ENCODE measurements around the gene DLGAP1.

The DLGAP1 gene

GRCh38 chr18:4017480-4017879 is 437.6 kb downstream of the DLGAP1 start:
- no peak overlapping the region for H3K27ac ChIP-seq (ENCODE audit: low read length)
- no peaks in the 10 kb centered on the region for H3K36me3 ChIP-seq (ENCODE audit: insufficient read depth, low read depth, low read length)
- peaks cover 32% of the 10 kb centered on the region for H3K4me1 ChIP-seq (ENCODE audit: insufficient read depth, low read length)
- H3K27me3 ChIP-seq (ENCODE audit: insufficient read depth, low read length), result no peaks in the 10 kb centered on the region
- H3K9ac ChIP-seq (ENCODE audit: low read depth, low read length), result no peak overlapping the region
- H3K9me3 ChIP-seq (ENCODE audit: insufficient read depth, low read depth, low read length), result no peaks in the 10 kb centered on the region
- no peak overlapping the region for H3K4me3 ChIP-seq (ENCODE audit: low read length)

DNA sequence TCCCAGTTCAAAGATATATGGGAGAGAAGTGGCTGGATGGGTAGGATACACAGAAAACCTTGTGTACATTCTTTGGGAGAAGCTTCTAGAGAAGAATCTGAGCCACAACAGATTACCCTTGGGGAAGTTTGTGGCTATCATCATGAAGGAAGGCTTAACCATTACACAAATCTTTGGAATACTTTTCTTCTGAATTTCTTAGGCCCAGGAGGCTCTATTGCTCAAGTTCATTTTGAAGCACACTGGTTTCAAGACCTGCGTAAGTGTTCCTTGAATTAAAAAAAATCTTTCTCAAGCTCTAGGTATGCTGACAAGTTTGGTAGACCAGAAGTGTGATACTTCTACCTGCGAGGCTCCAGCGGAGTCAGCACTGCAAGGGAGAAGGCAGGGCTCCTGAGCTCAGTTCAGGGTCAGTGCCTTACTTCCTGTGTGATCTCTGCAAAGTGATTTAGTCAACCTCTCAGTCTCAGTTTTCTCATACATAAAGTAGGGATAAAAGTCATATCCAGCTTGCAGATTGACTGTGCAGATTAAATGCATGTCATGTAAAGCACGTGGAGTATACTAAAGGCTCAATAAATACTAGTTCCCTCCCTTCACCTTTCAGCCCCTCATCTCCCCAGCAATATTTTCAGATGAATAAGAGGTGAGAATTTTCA is 438.6 kb downstream of the DLGAP1 start:
- Histone ChIP-seq H3K9me3 (ENCODE audit: insufficient read depth, low read depth, low read length) (no peaks in the 10 kb centered on the region), H3K4me3 (ENCODE audit: low read length) (no peak overlapping the region), H3K36me3 (ENCODE audit: insufficient read depth, low read depth, low read length) (no peaks in the 10 kb centered on the region), H3K27ac (ENCODE audit: low read length) (no peak overlapping the region), H3K4me1 (ENCODE audit: insufficient read depth, low read length) (peaks cover 32% of the 10 kb centered on the region), H3K27me3 (ENCODE audit: insufficient read depth, low read length) (no peaks in the 10 kb centered on the region), H3K9ac (ENCODE audit: low read depth, low read length) (0 out of 2 replicates have a peak overlapping the region, but pooled peaks have one; percentile 7)

DNA sequence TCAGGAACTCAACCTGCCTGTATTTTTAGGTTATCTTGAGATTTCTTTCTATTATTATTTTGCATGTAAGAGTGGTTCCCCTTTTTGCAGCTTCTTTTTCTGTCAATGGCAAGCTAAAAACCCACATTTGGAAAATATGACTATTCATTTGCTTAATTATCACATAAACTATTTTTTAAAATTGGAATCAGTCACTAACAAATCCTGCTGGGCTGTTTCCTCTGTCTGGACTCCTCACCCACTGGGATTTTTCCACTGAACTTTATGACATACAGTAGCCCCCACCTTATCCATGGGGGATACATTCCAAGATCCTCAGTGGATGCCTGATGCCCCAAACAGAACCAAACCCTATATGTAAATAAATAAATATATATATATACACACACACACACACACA is 447.3 kb downstream of the DLGAP1 start:
- H3K4me3 ChIP-seq (ENCODE audit: low read length), result no peak overlapping the region
- H3K27me3 ChIP-seq (ENCODE audit: insufficient read depth, low read length), result no peaks in the 10 kb centered on the region
- no peaks in the 10 kb centered on the region for H3K9me3 ChIP-seq (ENCODE audit: insufficient read depth, low read depth, low read length)
- peaks cover 9% of the 10 kb centered on the region for H3K4me1 ChIP-seq (ENCODE audit: insufficient read depth, low read length)
- H3K9ac ChIP-seq (ENCODE audit: low read depth, low read length), result no peak overlapping the region
- no peaks in the 10 kb centered on the region for H3K36me3 ChIP-seq (ENCODE audit: insufficient read depth, low read depth, low read length)
- H3K27ac ChIP-seq (ENCODE audit: low read length), result no peak overlapping the region

DNA sequence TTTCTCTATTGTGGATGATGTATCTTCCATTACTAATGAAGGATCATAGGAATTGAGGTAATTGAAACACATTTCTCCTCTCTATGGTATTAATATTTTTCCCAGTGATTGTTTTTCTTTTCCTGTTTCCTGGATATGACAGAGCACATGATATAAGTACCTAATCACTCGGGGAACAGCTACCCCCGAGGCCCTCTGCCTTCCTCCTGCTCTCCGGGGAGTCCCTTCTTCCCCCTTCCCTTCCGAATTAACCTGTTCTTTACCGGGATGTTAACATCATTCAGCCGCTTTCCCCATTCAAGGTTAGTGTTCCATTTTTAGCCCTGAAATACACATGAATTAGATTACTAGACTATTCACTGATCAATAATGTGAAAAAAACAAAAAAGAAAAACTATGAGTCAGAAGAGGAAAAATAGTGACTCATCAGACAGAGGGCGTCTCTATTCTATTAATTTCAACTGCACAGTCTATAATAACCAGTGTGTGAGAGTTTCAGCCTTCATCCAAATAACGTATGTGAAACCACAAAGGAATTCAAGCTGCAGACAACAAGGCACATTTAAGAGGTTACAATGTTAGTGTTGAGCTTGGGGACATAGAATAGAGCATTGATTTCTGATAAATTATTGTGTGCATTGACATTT is 450.8 kb downstream of the DLGAP1 start:
- Histone ChIP-seq H3K36me3 (ENCODE audit: insufficient read depth, low read depth, low read length) (no peaks in the 10 kb centered on the region), H3K27me3 (ENCODE audit: insufficient read depth, low read length) (no peaks in the 10 kb centered on the region), H3K4me3 (ENCODE audit: low read length) (no peak overlapping the region), H3K27ac (ENCODE audit: low read length) (no peak overlapping the region), H3K9me3 (ENCODE audit: insufficient read depth, low read depth, low read length) (no peaks in the 10 kb centered on the region), H3K4me1 (ENCODE audit: insufficient read depth, low read length) (peaks cover 9% of the 10 kb centered on the region), H3K9ac (ENCODE audit: low read depth, low read length) (no peak overlapping the region)

DNA sequence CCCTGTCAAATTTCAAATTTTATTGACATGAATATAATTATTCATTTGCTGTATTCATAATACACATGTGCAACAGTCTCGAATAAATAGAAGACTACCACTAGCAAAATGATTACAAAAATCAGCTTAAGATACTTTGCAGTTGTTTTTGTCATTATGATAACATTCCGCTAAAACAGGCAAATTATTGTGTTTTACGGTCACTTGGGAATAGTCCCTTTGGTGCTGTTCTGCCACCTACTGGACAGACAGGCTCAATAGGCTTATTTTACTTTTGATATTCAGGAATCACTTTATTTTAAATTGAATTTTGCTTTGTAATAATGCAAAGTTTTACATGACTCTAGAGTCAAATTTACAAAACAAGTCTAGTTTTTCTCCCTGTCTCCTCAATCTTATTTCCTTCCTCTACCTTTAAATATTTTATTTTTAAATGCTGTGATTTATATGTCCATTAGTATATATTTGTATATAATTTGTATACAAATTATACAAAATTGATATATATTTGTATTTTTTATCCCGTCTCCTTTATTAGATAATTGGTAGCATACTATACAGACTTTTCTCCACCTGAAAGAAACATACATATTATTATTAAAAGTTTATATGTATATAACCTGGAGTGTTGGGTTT is 456.3 kb downstream of the DLGAP1 start:
- no peak overlapping the region for H3K27ac ChIP-seq (ENCODE audit: low read length)
- H3K4me3 ChIP-seq (ENCODE audit: low read length), result no peak overlapping the region
- H3K4me1 ChIP-seq (ENCODE audit: insufficient read depth, low read length), result peaks cover 3% of the 10 kb centered on the region; the same call in 1 of the 2 replicates
- no peaks in the 10 kb centered on the region for H3K27me3 ChIP-seq (ENCODE audit: insufficient read depth, low read length)
- no peaks in the 10 kb centered on the region for H3K36me3 ChIP-seq (ENCODE audit: insufficient read depth, low read depth, low read length)
- H3K9me3 ChIP-seq (ENCODE audit: insufficient read depth, low read depth, low read length), result no peaks in the 10 kb centered on the region
- H3K9ac ChIP-seq (ENCODE audit: low read depth, low read length), result no peak overlapping the region

DNA sequence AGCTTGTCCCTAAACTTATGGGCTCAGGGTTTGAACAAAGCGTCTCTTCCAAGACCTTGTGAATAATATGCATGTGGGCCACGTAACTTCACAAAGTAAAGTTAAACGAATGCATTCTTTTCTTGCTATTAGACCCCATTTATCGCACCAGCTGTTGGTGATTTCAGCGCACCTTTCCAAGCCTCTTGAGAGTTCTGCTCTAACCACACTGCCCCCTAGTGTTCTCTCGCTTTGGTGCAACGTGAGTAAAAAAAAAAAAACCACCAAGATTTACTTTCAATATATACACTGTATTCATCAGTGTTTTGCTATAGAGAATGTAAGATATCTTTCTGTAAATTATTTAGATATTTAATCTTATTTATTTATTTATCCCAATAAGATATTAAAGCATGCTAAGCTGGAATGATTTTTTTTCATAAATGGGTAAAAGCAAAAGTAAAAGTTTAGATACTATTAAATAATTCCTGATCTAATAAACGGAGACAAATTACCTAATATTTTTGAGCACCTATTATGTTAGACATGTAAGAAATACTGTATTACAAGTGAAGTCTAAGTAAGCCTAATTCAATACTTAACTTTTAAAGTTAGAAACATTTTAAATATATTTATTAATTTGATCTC is 459.5 kb downstream of the DLGAP1 start:
- peaks cover 8% of the 10 kb centered on the region for H3K4me1 ChIP-seq (ENCODE audit: insufficient read depth, low read length)
- no peak overlapping the region for H3K27ac ChIP-seq (ENCODE audit: low read length)
- no peak overlapping the region for H3K4me3 ChIP-seq (ENCODE audit: low read length)
- H3K9me3 ChIP-seq (ENCODE audit: insufficient read depth, low read depth, low read length), result no peaks in the 10 kb centered on the region
- H3K9ac ChIP-seq (ENCODE audit: low read depth, low read length), result no peak overlapping the region
- H3K27me3 ChIP-seq (ENCODE audit: insufficient read depth, low read length), result no peaks in the 10 kb centered on the region
- H3K36me3 ChIP-seq (ENCODE audit: insufficient read depth, low read depth, low read length), result no peaks in the 10 kb centered on the region

DNA sequence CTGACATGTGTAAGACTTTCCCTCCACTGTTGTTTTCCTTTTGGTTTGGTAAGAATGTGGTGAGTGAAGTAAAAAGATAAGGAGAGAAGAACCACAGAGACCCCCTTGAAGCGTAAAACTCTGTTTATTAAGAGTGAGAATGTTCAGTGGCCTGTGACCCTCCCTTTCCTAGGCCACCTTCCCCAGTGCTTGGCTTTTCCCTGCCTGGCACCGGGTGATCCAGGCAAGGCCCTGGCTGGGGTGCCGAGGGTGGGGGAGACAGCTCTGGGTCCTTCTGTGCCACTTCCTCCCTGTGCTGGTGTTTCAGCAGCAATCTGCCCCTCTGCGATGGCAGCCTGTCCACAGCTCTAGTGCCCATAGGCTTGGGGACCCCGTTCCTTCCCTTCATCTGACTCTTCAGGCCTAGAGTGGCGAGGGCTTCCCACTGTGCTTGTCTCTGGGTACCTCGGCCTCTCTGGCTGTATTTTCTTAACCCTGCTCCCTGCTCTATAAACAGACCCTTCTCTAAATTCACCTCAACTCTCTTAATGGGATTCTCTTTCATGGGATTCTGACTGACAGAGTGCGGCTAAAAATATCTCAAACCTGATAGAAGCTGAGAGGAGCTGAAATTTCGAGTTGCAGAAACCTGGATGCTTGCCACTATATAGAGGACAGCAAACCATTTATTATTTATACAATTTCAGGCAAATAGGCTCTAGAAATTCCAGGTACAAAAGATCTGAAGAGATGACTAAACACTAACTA is 461.0 kb downstream of the DLGAP1 start:
- Histone ChIP-seq H3K9ac (ENCODE audit: low read depth, low read length) (no peak overlapping the region), H3K36me3 (ENCODE audit: insufficient read depth, low read depth, low read length) (no peaks in the 10 kb centered on the region), H3K9me3 (ENCODE audit: insufficient read depth, low read depth, low read length) (no peaks in the 10 kb centered on the region), H3K27me3 (ENCODE audit: insufficient read depth, low read length) (no peaks in the 10 kb centered on the region), H3K4me1 (ENCODE audit: insufficient read depth, low read length) (peaks cover 8% of the 10 kb centered on the region), H3K4me3 (ENCODE audit: low read length) (no peak overlapping the region), H3K27ac (ENCODE audit: low read length) (no peak overlapping the region)

DNA sequence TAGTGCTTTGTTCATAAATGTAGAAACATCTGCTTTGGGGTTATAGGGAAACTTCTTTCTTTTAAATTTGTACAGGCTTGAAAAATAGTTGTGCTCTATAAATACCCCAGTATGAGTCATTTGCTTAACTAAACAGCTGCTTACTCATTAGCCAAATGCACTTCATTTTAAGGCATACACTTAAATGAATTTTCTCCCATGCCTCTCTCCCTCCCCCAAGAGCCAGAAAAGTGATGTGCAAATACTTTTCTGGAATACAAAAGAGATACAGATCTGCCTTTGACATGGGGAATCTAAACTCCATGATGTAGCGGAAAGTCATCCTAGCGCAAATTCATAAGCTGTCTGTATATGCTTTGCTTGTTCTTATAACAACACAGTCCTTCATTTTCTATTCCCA is 469.4 kb downstream of the DLGAP1 start:
- 0 out of 2 replicates have a peak, but pooled peaks cover 6% of the 10 kb centered on the region for H3K4me1 ChIP-seq (ENCODE audit: insufficient read depth, low read length)
- no peaks in the 10 kb centered on the region for H3K9me3 ChIP-seq (ENCODE audit: insufficient read depth, low read depth, low read length)
- no peak overlapping the region for H3K9ac ChIP-seq (ENCODE audit: low read depth, low read length)
- no peaks in the 10 kb centered on the region for H3K27me3 ChIP-seq (ENCODE audit: insufficient read depth, low read length)
- no peaks in the 10 kb centered on the region for H3K36me3 ChIP-seq (ENCODE audit: insufficient read depth, low read depth, low read length)
- H3K4me3 ChIP-seq (ENCODE audit: low read length), result no peak overlapping the region
- no peak overlapping the region for H3K27ac ChIP-seq (ENCODE audit: low read length)

DNA sequence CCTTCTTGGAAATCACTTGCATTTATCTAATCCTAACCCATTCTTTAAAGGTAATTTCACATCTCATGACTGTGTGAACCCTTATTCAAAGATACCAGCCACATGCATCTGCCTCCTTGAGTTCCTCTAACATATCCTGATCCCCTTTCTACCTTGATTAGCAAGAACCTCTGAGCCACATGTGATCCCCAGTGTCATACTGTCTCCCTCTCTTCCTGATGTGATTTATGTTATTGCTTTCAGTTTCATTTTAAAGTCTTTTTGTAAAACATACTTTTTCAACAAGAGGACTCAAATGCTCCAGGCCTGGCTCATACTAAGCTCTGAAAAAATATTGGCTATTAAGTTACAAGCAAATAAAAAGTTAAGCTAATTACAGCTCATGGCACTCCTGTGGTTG is 470.1 kb downstream of the DLGAP1 start:
- Histone ChIP-seq H3K4me3 (ENCODE audit: low read length) (no peak overlapping the region), H3K9me3 (ENCODE audit: insufficient read depth, low read depth, low read length) (no peaks in the 10 kb centered on the region), H3K27me3 (ENCODE audit: insufficient read depth, low read length) (no peaks in the 10 kb centered on the region), H3K9ac (ENCODE audit: low read depth, low read length) (no peak overlapping the region), H3K4me1 (ENCODE audit: insufficient read depth, low read length) (0 out of 2 replicates have a peak, but pooled peaks cover 6% of the 10 kb centered on the region), H3K36me3 (ENCODE audit: insufficient read depth, low read depth, low read length) (no peaks in the 10 kb centered on the region), H3K27ac (ENCODE audit: low read length) (no peak overlapping the region)

GRCh38 chr18:3984163-3984757 is 470.8 kb downstream of the DLGAP1 start:
- Histone ChIP-seq H3K27me3 (ENCODE audit: insufficient read depth, low read length) (no peaks in the 10 kb centered on the region), H3K4me1 (ENCODE audit: insufficient read depth, low read length) (0 out of 2 replicates have a peak, but pooled peaks cover 6% of the 10 kb centered on the region), H3K9me3 (ENCODE audit: insufficient read depth, low read depth, low read length) (peaks cover 4% of the 10 kb centered on the region), H3K4me3 (ENCODE audit: low read length) (no peak overlapping the region), H3K9ac (ENCODE audit: low read depth, low read length) (no peak overlapping the region), H3K36me3 (ENCODE audit: insufficient read depth, low read depth, low read length) (no peaks in the 10 kb centered on the region), H3K27ac (ENCODE audit: low read length) (no peak overlapping the region)

DNA sequence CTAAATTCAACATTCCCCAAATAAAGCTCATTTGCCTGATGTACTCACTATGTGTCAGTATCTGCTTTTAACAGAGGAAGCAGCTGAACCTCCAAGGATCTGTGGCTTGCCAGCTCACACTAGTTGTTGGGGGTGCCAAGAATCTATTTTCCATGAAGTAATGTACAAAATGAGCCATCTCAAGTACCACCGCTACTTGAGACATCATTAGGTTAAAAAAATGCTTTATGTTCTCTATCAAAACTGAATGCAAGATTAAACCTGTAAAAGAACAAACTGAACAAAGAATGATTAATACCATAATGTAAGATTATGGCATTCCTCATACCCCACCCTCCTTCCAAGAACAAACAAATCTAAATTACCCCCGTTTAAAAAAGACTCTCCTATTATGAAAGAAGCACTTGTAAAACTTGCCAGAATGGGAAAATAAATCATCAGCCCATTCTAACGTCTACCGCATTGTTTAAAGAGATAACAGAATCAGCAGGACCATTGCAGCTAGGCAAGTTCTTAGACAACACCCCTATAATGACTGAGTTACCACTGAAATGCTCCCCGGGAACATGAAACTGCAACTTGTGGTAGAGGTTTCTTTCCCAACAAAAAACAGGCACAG is 471.6 kb downstream of the DLGAP1 start:
- Histone ChIP-seq H3K36me3 (ENCODE audit: insufficient read depth, low read depth, low read length) (no peaks in the 10 kb centered on the region), H3K4me1 (ENCODE audit: insufficient read depth, low read length) (0 out of 2 replicates have a peak, but pooled peaks cover 6% of the 10 kb centered on the region), H3K4me3 (ENCODE audit: low read length) (no peak overlapping the region), H3K9me3 (ENCODE audit: insufficient read depth, low read depth, low read length) (peaks cover 4% of the 10 kb centered on the region), H3K27ac (ENCODE audit: low read length) (no peak overlapping the region), H3K9ac (ENCODE audit: low read depth, low read length) (no peak overlapping the region), H3K27me3 (ENCODE audit: insufficient read depth, low read length) (no peaks in the 10 kb centered on the region)
